Effector CD8-positive, alpha-beta T cell (primary cell): ENCODE data around the gene SBF2.

Experiments
- DNase-seq: peaks from one replicate; lab custom pipeline; 2025; lab: John Stamatoyannopoulos, UW

SBF2 gene

DNA sequence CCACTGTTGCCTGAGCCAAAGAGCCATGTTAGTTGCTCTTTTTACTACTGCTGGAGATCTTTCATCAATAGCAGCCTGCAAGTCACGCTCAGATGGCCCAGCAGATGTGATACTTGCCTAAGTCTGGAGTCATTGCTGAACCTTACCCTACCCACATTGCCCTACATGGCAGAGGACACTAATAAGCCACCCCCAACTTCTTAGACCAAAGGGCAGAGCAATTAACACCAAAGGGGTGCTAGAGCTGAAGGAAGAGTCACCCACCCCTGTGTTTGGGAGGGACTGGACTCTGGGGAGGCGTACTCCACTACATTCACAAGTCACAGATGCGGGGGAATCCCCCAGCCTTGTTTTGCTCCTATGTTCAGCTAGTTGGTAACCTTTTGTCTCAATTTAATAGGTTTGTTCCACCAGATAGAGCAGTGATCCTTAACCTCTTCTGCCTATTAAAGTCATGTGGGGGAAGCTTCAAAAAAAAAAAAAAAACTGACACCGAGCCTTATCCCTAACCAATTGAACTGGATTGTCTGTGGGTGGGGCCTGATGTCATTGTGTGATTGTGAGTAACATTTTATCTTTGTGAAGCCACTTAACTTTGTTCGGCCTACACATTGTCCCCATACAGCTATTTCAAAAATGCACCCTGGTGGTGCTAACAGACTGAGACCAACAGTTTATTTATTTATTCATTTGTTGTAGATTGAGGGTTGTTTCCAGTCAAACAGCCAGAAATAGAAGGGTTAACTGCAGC lies 23.9 kb upstream of the SBF2 start:
- no peak for DNase-seq

DNA sequence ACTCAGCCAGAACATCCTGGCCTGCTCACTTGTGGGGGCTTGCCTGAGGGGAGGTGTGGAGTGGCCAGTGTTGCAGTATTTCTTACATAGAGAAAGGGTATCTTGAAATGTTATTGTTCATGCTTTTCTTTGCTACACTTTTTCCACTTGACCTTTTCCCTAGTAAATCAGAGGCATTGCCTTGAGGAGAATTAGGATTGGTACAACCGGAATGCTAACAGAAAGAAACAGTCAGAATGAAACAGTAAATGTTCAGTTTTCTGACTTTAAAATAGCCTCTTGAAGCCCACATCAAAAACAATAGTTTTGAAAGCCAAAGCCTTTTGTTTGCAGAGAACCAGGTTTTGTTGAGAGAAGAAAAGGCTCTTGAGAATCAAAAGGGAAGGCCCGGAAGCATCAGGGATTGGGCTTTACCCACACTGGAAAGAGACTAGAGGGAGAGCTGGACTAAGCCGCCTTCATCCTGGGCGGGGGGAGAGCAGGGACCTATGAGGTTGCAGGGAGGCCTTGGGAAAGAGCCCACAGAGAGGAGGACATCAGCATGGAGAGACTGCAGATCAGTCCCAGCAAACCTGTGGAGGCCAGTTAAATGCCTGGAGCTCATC lies 23.2 kb upstream of the SBF2 start:
- DNase-seq = no peak

DNA sequence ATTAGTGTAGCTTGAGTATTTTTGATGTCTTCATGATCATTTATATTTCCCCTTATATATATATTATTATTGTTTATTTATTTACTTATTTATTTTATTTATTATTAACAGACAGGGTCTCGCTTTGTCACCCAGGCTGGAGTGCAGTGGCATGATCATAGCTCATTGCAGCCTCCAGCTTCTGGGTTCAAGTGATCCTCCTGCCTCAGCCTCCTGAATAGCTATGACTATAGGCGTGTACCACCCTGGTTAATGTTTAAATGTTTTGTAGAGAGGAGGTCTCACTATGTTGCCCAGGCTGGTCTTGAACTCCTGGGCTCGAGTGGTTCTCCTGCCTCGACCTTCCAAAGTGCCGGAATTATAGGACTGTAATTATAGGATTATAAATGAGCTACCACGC lies 21.1 kb upstream of the SBF2 start:
- DNase-seq = no peak

DNA sequence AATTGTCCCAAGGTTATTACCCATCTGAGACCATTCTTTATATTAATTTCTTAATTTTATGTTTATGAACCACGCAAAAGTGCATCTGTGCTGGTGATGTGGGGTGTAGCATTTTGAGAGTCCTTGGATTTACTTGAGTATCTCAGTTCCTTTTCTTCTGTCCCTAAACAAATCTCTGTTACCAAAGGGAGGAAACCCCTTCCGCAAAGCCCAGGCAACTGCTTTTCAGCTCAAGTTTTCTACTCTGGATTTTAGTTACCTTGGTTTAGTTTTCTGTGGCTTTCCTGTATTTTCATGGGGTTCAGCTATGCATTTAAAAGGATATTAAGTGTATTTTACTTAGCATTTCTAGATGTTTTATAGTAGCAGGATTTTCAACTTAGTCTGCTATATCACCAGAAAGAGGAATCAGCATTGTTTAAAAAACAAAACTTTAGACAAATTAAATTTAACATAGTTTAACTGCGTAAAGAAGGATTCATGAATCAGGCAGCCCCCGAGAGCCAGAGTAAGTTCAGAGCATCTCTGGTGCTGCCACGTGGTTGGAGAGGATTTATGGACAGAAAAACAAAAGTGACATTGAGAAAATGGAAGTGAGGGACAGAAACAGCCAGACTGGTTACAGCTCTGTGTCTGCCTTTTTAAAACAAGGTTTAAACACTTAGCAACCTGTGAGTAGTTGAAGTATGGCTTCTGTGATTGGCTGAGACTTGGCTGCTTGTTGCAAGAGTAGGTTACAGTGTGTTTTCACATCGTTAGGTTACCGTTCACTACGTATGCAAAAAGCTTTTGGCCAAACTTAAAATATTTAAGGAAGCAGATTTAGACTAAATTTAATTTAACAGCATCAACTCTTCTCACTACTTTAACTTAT lies 20.4 kb upstream of the SBF2 start:
- no peak for DNase-seq

DNA sequence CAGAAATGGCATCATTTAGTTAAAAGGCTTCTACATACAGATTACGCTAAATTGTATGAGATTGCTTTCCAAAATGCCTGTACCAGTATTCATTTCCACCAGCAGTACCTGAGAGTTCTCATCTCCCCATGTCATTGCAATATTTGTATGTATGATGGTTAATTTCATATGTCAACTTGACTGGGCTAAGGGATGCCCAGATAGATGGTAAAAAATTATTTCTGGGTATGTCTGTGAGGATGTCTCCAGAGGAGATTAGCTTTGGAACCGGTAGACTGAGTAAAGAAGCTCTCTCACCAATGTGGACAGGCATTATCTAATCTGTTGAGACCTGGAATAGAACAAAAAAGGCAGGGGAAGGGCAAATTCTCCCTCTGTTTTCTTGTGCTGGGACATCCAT lies 17.8 kb upstream of the SBF2 start:
- no peak for DNase-seq

DNA sequence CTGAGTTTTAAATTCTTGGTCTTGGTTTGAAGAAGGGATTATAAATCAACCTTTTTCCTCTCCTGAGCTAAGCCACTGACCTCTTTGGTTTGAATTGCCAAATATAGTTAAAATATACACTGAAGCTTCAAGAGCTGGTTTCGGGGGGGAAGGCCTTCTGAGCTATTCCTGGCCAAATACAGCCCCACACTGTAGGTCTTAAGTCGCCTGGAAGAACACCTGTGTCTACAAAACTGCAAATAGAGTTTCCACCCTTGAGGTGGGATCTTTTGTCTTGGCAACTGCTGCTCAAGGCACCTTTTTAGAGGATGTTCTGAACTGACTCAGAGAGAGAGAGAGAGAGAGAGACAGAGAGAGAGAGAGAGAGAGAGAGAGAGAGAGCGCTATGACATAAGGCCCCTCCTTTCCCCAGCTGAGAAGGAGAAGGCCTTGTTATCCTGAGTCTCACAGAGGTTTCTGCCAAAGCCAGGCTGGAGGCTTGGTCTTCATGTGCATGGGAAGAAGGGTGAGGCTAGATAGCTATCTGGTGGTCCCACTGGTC lies 16.4 kb upstream of the SBF2 start:
- no peak for DNase-seq

DNA sequence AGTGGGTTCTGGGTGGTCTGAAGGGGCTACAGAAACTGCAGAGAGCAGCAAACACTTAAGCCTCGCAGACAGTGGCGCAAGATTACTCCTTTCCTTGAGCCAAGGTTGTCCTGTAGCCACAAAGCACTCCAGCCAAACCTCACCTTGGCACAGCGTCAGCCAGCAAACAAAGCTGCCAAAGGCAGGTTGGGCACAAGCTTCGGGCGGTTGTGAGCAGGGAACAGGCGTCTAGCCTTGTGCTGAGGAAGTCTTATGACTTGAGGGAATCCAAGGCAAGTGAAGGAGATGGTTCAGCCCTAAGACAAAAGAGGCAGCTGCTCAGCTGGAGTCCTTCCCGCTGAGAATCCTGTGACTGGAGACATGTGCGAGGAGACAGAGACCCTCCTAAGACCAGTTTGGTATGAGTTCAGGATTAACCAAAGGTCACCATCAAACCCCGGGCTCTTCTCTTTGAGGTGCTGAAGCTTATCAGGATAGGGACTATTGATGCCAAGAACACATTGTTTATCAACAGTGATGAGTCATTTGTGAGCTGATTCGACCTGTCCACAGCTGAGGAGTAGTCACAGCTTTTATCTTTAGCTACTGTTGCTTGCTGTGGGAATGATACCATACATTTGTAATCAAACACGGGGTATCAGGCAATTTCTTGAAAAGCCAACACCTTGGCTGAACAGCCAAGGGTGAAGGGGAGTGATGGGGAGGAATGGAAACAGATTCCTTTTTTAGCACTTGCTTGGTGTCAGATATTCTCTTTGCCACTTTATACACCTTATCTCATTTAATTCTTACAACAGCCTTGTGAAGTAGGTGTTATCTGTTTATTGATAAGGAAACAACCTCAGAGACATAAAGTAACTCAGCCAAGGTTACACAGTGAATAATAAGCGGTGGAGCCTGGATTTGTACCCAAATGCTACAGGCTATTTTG lies 15.4 kb upstream of the SBF2 start:
- DNase-seq = no peak

DNA sequence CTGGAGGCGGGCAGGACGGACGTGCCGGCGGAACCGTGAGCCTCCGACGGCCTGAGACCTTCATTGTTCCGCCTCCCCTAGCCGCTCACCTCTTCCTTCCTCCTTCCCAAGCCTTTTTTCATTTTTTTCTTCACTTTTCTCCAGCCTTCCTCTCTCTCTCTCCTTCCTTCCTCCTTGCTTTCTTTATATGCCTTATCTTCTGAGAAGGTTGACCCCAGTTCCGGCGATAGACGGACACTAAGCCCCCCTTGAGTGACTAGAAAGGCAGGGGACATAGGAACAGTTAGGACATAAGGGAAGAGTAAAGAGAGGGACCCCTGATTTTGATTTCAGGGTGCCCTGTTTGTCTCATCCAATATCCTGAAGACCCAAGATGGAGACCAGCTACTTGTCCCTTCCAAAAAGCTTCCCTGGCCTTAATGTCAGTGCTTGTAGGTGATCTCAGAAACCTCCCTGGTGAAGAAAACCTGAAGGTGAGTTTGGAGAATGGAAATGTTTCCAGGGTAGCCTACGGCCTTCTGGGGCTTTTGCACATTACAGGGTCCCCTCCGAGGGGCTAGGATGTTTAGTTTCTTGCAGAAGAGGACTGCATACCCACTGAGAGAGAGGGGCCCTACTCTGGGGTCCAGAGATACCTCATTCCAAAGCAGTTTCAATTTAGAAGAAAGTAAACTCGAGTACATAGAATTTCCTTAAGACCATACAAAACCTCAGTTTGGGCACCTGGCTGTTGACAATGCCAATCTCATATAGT lies 14.4 kb upstream of the SBF2 start:
- DNase-seq = no peak

DNA sequence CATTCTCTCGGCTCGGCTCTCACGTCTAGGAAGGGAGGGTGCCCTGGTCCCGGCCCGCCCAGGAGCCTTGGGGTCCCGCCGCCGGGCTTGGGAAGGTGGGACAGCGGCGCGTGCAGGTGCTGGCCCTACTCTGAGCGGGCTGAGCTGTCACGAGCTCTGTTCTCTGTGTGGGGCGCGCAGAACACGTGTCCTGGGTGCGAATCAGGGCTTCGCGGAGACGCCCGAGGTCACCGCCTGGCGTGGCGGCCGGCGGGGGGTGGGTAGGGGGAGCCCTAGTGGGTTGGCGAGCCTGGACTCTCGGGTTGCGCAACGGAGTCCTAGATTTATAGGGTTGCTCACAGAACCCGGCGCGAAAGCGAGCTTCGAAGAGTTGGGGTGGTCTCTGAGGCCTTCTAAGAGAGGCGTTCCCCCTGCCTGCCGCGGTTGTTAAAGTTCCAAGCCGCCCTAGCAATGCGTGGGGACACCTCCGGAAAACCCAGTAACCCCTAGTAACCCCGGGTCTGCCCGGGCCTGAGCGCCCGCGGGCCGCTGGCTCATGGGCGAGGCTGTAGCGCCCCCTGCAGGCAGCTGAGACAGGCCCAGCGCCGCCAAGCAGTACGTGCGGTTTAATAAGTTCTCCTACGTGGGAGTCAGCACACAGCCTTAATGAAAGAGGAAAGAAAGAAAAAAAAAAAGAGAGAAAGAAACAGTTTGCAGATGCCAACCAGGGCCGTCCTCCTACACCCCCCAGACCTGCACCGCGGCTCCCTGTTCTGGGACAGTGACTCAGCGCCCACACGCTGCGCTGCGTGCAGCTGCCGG lies 13.6 kb upstream of the SBF2 start:
- DNase-seq = peak; percentile 69

DNA sequence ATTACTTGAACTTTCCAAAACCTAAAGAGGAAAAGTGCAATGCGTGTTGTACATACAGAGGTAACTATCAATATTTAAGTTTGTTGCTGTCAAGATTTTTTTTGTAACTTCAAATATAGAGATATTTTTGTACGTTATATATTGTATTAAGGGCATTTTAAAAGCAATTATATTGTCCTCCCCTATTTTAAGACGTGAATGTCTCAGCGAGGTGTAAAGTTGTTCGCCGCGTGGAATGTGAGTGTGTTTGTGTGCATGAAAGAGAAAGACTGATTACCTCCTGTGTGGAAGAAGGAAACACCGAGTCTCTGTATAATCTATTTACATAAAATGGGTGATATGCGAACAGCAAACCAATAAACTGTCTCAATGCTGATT lies 13.0 kb upstream of the SBF2 start:
- DNase-seq = no peak

DNA sequence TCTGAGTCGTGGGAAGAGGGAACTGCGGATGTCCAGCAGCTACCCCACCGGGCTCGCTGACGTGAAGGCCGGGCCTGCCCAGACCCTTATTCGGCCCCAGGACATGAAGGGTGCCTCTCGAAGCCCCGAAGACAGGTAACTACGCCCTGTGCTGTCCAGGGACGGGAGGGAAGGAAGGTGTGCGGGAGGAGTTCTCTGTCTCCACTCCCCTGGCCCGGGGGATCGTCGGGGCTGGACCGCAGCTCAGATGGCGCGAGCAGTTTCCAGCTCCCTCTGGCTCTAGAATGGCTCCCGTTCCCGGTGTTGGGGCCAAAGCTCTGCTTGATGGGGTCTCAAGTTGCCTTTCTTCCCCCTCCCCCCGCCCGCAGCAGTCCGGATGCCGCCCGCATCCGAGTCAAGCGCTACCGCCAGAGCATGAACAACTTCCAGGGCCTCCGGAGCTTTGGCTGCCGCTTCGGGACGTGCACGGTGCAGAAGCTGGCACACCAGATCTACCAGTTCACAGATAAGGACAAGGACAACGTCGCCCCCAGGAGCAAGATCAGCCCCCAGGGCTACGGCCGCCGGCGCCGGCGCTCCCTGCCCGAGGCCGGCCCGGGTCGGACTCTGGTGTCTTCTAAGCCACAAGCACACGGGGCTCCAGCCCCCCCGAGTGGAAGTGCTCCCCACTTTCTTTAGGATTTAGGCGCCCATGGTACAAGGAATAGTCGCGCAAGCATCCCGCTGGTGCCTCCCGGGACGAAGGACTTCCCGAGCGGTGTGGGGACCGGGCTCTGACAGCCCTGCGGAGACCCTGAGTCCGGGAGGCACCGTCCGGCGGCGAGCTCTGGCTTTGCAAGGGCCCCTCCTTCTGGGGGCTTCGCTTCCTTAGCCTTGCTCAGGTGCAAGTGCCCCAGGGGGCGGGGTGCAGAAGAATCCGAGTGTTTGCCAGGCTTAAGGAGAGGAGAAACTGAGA lies 12.2 kb upstream of the SBF2 start:
- DNase-seq = no peak

DNA sequence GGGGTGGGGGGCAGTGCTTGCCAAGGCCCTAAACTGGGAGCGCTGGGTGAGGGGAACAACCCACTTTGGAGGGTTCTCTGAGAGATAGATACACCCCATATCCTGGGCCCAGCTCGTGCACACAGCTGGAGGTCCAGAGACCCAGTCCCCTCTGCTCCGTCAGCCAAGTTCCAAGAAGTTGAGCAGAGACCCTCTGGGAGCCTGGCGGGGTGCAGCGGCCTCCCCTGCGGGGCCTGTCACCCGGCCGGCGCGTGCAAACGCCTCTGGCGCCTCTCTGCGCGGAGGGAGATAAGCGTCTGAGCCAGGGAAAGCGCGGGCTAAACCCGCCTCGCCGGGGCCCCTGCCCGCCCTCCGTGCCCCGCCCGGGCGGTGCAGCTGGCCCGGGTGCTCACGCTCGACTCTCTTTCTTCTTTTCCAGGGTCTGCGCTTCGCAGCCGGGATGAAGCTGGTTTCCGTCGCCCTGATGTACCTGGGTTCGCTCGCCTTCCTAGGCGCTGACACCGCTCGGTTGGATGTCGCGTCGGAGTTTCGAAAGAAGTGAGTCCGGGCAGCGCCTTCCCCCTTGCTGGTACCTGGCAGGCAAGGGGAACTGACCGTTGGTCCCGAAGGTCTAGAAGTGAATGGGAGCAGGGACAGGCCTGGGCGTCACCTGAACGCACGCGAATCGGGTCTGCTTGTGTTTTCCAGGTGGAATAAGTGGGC lies 11.4 kb upstream of the SBF2 start:
- DNase-seq = no peak

DNA sequence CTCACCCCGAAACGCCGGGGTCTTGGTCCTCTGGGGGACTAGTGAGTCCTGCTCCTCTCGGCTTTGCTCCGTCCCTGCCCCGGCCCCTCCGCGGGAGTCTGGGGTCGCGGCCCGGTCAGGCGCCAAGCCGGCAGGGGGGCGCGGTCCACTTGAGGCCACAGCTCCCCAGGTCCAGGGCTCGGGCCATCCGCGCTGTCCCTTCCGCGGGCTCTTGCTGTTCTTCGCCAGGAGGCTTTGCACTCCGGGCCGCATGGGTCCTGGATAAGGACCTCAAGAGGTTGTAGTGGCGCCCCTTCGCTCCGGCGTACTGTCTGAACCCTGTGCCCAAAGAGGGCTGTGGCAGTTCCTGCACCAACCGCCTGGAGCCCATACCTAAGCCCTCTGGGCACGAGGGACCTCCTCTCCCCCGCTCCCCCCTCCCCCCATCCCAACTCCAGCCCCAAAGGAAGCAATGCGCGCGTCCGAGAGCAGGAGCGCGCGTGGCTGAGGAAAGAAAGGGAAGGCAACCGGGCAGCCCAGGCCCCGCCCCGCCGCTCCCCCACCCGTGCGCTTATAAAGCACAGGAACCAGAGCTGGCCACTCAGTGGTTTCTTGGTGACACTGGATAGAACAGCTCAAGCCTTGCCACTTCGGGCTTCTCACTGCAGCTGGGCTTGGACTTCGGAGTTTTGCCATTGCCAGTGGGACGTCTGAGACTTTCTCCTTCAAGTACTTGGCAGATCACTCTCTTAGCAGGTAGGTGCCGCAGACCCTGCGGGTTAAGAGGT lies 10.7 kb upstream of the SBF2 start, which contains the start of gene ADM:
TSS of gene ADM (plus strand) at position 579 of the 767 bp plus-strand sequence. CDS start 628 bp downstream, outside the sequence.
- DNase-seq = no peak

DNA sequence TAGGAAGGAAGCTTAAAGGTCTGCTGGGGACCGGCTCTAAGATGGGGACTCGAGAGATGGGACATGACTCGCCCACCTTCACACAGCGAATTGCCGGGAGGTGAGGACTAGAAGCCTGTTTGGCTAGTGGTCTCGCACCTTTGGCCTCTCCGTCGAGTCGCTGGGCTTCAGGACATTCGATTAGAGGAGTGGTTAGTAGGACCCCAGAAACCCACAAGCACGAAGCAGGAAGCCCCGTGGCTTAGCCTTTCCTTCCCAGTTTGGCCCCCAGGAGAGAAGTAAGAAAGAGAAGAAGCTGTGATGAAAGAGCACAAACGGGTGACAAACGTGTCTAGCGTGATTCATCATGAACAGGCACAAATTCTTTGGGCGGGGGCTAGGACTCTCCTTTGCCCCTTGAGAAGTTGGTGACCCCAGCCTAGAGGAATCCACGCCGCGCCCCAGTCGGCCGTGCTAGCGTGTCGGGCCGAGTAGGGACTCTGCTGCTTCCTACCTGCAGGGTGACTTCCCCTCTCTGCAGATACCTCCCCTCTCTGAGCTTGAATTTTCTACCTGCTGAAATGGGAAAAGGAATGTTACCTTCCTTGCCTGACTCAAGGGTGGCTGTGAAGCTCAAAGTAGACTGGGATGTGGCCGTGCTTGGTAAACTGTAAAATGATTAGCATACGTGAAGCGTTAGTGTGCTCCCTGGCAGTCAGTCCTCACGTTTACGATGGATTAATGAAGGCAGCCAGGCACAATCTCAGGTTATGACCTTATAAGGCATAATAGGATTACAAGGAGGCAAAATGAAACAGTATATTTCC lies 9.7 kb upstream of the SBF2 start:
- no peak for DNase-seq

DNA sequence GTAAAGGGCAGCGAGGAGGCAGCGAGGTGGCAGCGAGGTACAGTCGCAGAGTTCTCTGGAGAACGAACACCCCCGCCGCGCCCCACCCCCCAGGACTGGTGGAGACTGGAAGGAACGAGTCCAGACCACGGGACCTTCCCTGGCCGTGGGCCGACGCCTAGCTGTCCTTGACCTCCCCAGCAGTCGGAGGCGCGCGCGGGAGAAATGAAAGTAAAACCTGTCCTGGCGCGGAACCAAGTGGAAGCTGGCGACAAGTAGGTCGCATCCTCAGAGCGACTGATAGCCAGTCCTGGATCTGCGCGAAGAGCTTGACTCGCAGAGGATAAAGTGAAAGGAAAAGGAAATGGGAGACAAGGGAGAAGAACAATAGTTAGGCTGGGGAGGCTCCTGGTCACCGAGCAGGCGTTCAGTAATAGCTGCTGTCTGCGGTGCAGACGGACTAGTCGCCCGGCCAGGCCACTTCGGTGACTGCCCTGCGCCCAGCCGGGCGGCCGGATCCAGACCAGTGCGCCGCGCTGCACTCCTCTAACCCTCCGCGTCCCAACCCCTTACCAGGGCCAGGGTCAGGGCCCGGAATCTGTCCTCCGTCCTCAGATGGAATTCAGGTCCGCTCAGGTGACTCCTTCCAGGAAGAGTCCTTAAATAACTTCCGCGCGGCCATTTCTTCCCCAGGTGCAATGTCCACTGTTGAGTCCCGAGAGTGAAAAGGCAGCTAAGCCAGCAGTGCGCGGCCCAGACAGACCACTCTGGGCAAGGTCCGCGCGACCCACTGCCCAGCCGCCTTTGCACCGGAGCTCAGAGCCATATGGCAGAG lies 8.9 kb upstream of the SBF2 start:
- peak; percentile 60 for DNase-seq

DNA sequence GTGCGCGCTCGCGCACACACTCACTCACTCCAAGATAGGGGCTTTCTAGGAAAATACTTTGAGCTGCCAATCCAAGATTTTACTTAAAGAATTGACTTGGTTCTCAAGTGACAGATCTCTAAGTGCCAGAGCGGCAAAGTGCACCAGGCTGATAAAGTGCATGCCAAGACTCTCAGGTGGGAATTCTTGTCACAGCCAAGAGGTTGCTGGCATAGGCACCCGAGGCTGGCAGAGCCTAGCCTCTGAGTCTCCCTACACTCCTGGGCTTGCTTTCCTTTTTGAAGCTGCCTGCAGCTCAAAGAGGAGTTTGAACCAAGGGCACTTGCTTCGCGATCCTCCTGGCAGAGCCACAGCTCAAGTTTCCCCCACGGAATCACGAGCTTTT lies 8.3 kb upstream of the SBF2 start:
- DNase-seq = no peak
